Naive thymus-derived CD4-positive, alpha-beta T cell (primary cell): ENCODE results near the gene TNS3. TPM values are rescaled to one million over a fixed set of nuclear protein-coding genes. Genes with fewer than 3 reads are reported as not detected.

Source experiments
- ATAC-seq: fragments of 150-1000 bp; cut with Tn5 transposase; 2 replicates; pipeline ENCODE4 v1.10.0; 2021; ENCODE audit warnings: mild to moderate bottlenecking, moderate library complexity
- CTCF ChIA-PET: fragments of 350-600 bp; sonication (Branson Sonifier 250); formaldehyde crosslinking; loops from one replicate; lab custom pipeline; 2021; ENCODE audit warnings: antibody characterized with exemption; lab: Charles Lee
- POLR2A ChIA-PET: fragments of 350-600 bp; sonication (Branson Sonifier 250); formaldehyde crosslinking; loops from one replicate; lab custom pipeline; 2021; ENCODE audit warnings: antibody characterized with exemption, inconsistent platforms; lab: Charles Lee
- DNase-seq, 9 donors: peaks; one replicate each; pipeline versions ENCODE4 v3.0.0 to v3.0.0-alpha.2; 2020 to 2022; ENCODE audit warnings: mixed read lengths in 1 of 9
- H3K27ac ChIP-seq: one replicate; pipeline ENCODE4 v1.7.0; 2013; ENCODE audit warnings: mild to moderate bottlenecking, low read depth, low read length, moderate library complexity
- H3K27me3 ChIP-seq, 2 donors: one replicate each; pipeline ENCODE4 v1.7.0; 2013; ENCODE audit warnings: low read length in 2 of 2, mild to moderate bottlenecking in 2 of 2, moderate library complexity in 2 of 2; ENCODE audit not compliant: control insufficient read depth in 2 of 2, insufficient read depth in 2 of 2
- H3K36me3 ChIP-seq, 3 experiments: 1 replicate in 2 of 3; 2 replicates in 1 of 3; pipeline ENCODE4 v1.7.0; 2013; ENCODE audit warnings: low read length in 3 of 3, mild to moderate bottlenecking in 3 of 3, moderate library complexity in 1 of 3; ENCODE audit not compliant: insufficient read depth in 3 of 3, control insufficient read depth in 2 of 3
- H3K4me1 ChIP-seq, 2 donors: one replicate each; pipeline ENCODE4 v1.7.0; 2013; ENCODE audit warnings: low read length in 2 of 2, mild to moderate bottlenecking in 2 of 2, moderate library complexity in 1 of 2; ENCODE audit not compliant: control insufficient read depth in 2 of 2, insufficient read depth in 2 of 2
- H3K4me3 ChIP-seq: 2 replicates; pipeline ENCODE4 v1.7.0; 2013; ENCODE audit warnings: mild to moderate bottlenecking, low read length
- H3K9me3 ChIP-seq, 3 experiments: 1 replicate in 2 of 3; 2 replicates in 1 of 3; pipeline ENCODE4 v1.7.0; 2013; ENCODE audit warnings: low read length in 3 of 3; ENCODE audit not compliant: control insufficient read depth in 2 of 3
- H3K27ac Mint-ChIP-seq, 9 donors: one replicate each; pipeline ENCODE4 v1.8.0; 2020 to 2022; ENCODE audit warnings: mixed read lengths in 9 of 9, mild to moderate bottlenecking in 8 of 9, moderate library complexity in 5 of 9, inconsistent platforms in 2 of 9
- H3K27me3 Mint-ChIP-seq, 5 donors: one replicate each; pipeline ENCODE4 v1.8.0; 2021 to 2022; ENCODE audit warnings: mixed read lengths in 5 of 5, mild to moderate bottlenecking in 1 of 5
- H3K36me3 Mint-ChIP-seq, 5 donors: one replicate each; pipeline ENCODE4 v1.8.0; 2020 to 2022; ENCODE audit warnings: mixed read lengths in 5 of 5, mild to moderate bottlenecking in 3 of 5, inconsistent platforms in 1 of 5
- H3K4me1 Mint-ChIP-seq, 7 donors: one replicate each; pipeline ENCODE4 v1.8.0; 2020 to 2022; ENCODE audit warnings: mixed read lengths in 7 of 7, mild to moderate bottlenecking in 3 of 7, inconsistent platforms in 1 of 7
- H3K4me3 Mint-ChIP-seq, 10 donors: one replicate each; pipeline ENCODE4 v1.8.0; 2020 to 2022; ENCODE audit warnings: mild to moderate bottlenecking in 10 of 10, mixed read lengths in 10 of 10, moderate library complexity in 6 of 10, inconsistent platforms in 2 of 10
- H3K9me3 Mint-ChIP-seq, 11 donors: one replicate each; pipeline ENCODE4 v1.8.0; 2020 to 2022; ENCODE audit warnings: mixed read lengths in 11 of 11, mild to moderate bottlenecking in 4 of 11, inconsistent platforms in 1 of 11, moderate library complexity in 1 of 11
- intact Hi-C, 2 donors: fragments of 100-400 bp; cut with micrococcal nuclease; formaldehyde crosslinking; loops; one replicate each; pipeline ENCODE4 v1.15.1; 2023
- polyA plus RNA-seq, 2 donors: library from polyadenylated mRNA; unstranded; fragments of 300-500 nt; fragmentation: Illumina TruSeq; gene quantifications; one replicate each; pipeline ENCODE4 v1.2.3, GENCODE V29; 2021
- total RNA-seq, 6 experiments: library from RNA in 5 of 6; stranded (reverse) in 5 of 6; gene quantifications; 1 replicate in 5 of 6; 2 replicates in 1 of 6; pipeline ENCODE4 v1.2.3 and lab custom pipeline; 2021 to 2026

TNS3 gene
- total and polyA plus RNA-seq, 7 experiments from 2014 or later, result 0.85 to 38.3 (median 2.6) TPM; not detected in 2

GRCh38 chr7:47285860-47286491 is 295.9 kb downstream of the TNS3 start:
- DNase-seq (no peak), ATAC-seq (no peak)
- H3K4me1 Mint-ChIP-seq, result peaks cover 0 to 2% (median 0%) of the 10 kb centered on the region in 7 donors
- H3K27ac Mint-ChIP-seq, result no peak overlapping the region
- ChIA-PET CTCF (no interaction called here), POLR2A (no interaction called here)
- H3K27me3 Mint-ChIP-seq, result peaks cover 0 to 12% (median 5%) of the 10 kb centered on the region in 5 donors
- intact Hi-C loops, result no loop called here
- H3K4me3 Mint-ChIP-seq, result no peak overlapping the region
- peaks cover 0 to 5% (median 0%) of the 10 kb centered on the region in 5 donors for H3K36me3 Mint-ChIP-seq
- Histone ChIP-seq H3K9me3 (no peaks in the 10 kb centered on the region), H3K27me3 (no peaks in the 10 kb centered on the region), H3K36me3 (no peaks in the 10 kb centered on the region), H3K27ac (no peak overlapping the region), H3K4me3 (no peak overlapping the region), H3K4me1 (no peaks in the 10 kb centered on the region)
- peaks cover 0 to 8% (median 5%) of the 10 kb centered on the region in 11 donors for H3K9me3 Mint-ChIP-seq

- Histone ChIP-seq H3K9me3 (no peaks in the 10 kb centered on the region), H3K36me3 (no peaks in the 10 kb centered on the region), H3K4me1 (no peaks in the 10 kb centered on the region), H3K4me3 (no peak overlapping the region), H3K27ac (no peak overlapping the region), H3K27me3 (no peaks in the 10 kb centered on the region)
- Mint-ChIP-seq H3K4me1 (no peaks in the 10 kb centered on the region), H3K27ac (no peak overlapping the region), H3K36me3 (peaks cover 0 to 5% (median 0%) of the 10 kb centered on the region in 5 donors), H3K9me3 (peaks cover 0 to 8% (median 5%) of the 10 kb centered on the region in 11 donors), H3K27me3 (peaks cover 0 to 12% (median 5%) of the 10 kb centered on the region in 5 donors), H3K4me3 (no peak overlapping the region)
- CTCF ChIA-PET, result no interaction called here
- ATAC-seq (no peak), DNase-seq (no peak)
- intact Hi-C loops, result no loop called here
- POLR2A ChIA-PET, result no interaction called here
Observed at GRCh38 chr7:47284691-47285635, 296.9 kb downstream of the TNS3 start.

- Histone ChIP-seq H3K27ac (no peak overlapping the region), H3K9me3 (no peaks in the 10 kb centered on the region), H3K4me1 (no peaks in the 10 kb centered on the region), H3K4me3 (no peak overlapping the region), H3K36me3 (no peaks in the 10 kb centered on the region), H3K27me3 (no peaks in the 10 kb centered on the region)
- peaks cover 0 to 12% (median 5%) of the 10 kb centered on the region in 5 donors for H3K27me3 Mint-ChIP-seq
- ATAC-seq, result no peak
- DNase-seq, result no peak
- H3K9me3 Mint-ChIP-seq, result peaks cover 0 to 8% (median 5%) of the 10 kb centered on the region in 11 donors
- H3K4me3 Mint-ChIP-seq, result no peak overlapping the region
- CTCF ChIA-PET, result no interaction called here
- no peak overlapping the region for H3K27ac Mint-ChIP-seq
- H3K36me3 Mint-ChIP-seq, result peaks cover 0 to 5% (median 0%) of the 10 kb centered on the region in 5 donors
- intact Hi-C loops, result no loop called here
- no peaks in the 10 kb centered on the region for H3K4me1 Mint-ChIP-seq
- POLR2A ChIA-PET, result no interaction called here
Observed at GRCh38 chr7:47283497-47284131, 298.3 kb downstream of the TNS3 start.

GRCh38 chr7:47282790-47283496 is 299.0 kb downstream of the TNS3 start:
- H3K27ac Mint-ChIP-seq, result no peak overlapping the region
- H3K36me3 Mint-ChIP-seq, result peaks cover 0 to 5% (median 0%) of the 10 kb centered on the region in 5 donors
- POLR2A ChIA-PET, result no interaction called here
- CTCF ChIA-PET, result no interaction called here
- intact Hi-C loops, result no loop called here
- Histone ChIP-seq H3K4me3 (no peak overlapping the region), H3K27ac (no peak overlapping the region), H3K9me3 (no peaks in the 10 kb centered on the region), H3K27me3 (no peaks in the 10 kb centered on the region), H3K36me3 (no peaks in the 10 kb centered on the region), H3K4me1 (no peaks in the 10 kb centered on the region)
- H3K27me3 Mint-ChIP-seq, result peaks cover 0 to 12% (median 5%) of the 10 kb centered on the region in 5 donors
- no peak overlapping the region for H3K4me3 Mint-ChIP-seq
- DNase-seq, result no peak
- peaks cover 0 to 8% (median 5%) of the 10 kb centered on the region in 11 donors for H3K9me3 Mint-ChIP-seq
- no peak for ATAC-seq
- no peaks in the 10 kb centered on the region for H3K4me1 Mint-ChIP-seq

GRCh38 chr7:47281966-47282643 is 299.8 kb downstream of the TNS3 start:
- ChIA-PET POLR2A (no interaction called here), CTCF (no interaction called here)
- Histone ChIP-seq H3K9me3 (no peaks in the 10 kb centered on the region), H3K4me1 (no peaks in the 10 kb centered on the region), H3K36me3 (no peaks in the 10 kb centered on the region), H3K27ac (no peak overlapping the region), H3K27me3 (no peaks in the 10 kb centered on the region), H3K4me3 (no peak overlapping the region)
- no peaks in the 10 kb centered on the region for H3K4me1 Mint-ChIP-seq
- DNase-seq (no peak), ATAC-seq (no peak)
- peaks cover 0 to 5% (median 0%) of the 10 kb centered on the region in 5 donors for H3K36me3 Mint-ChIP-seq
- no peak overlapping the region for H3K4me3 Mint-ChIP-seq
- peaks cover 0 to 6% (median 5%) of the 10 kb centered on the region in 5 donors for H3K27me3 Mint-ChIP-seq
- intact Hi-C loops, result no loop called here
- no peak overlapping the region for H3K27ac Mint-ChIP-seq
- H3K9me3 Mint-ChIP-seq, result peaks cover 0 to 8% (median 5%) of the 10 kb centered on the region in 11 donors

GRCh38 chr7:47281161-47281560 is 300.8 kb downstream of the TNS3 start:
- Mint-ChIP-seq H3K27ac (no peak overlapping the region), H3K9me3 (peaks cover 0 to 8% (median 5%) of the 10 kb centered on the region in 11 donors), H3K4me1 (no peaks in the 10 kb centered on the region), H3K27me3 (peaks cover 0 to 6% (median 5%) of the 10 kb centered on the region in 5 donors), H3K36me3 (peaks cover 0 to 5% (median 0%) of the 10 kb centered on the region in 5 donors), H3K4me3 (no peak overlapping the region)
- intact Hi-C loops, result no loop called here
- Histone ChIP-seq H3K27me3 (no peaks in the 10 kb centered on the region), H3K9me3 (no peaks in the 10 kb centered on the region), H3K36me3 (no peaks in the 10 kb centered on the region), H3K4me1 (no peaks in the 10 kb centered on the region), H3K4me3 (no peak overlapping the region), H3K27ac (no peak overlapping the region)
- no peak for ATAC-seq
- CTCF ChIA-PET, result no interaction called here
- POLR2A ChIA-PET, result no interaction called here
- DNase-seq, result no peak
